Bronchial epithelial cell (primary cell): Measurements from ENCODE around the gene NFX1. TPM values are rescaled to one million over a fixed set of nuclear protein-coding genes. Genes with fewer than 3 reads are reported as not detected.
A peak's percentile ranks its signal among the peaks of the same experiment; 100 is the strongest.

Experiments
- DNase-seq: peaks from one replicate; pipeline ENCODE4 v3.0.0-alpha.2; 2010; ENCODE audit warnings: low read depth
- FAIRE-seq: peaks from 2 replicates; lab custom pipeline; 2011; peaks lifted over from hg19 to GRCh38; lab: Jason Lieb, UNC
- H3K27me3 ChIP-seq: 2 replicates; pipeline ENCODE4 v1.5.1; 2011; ENCODE audit warnings: low read length; ENCODE audit not compliant: control insufficient read depth, insufficient read depth
- H3K36me3 ChIP-seq: 2 replicates; pipeline ENCODE4 v1.5.1; 2011; ENCODE audit warnings: low read length; ENCODE audit not compliant: control insufficient read depth, insufficient read depth
- H3K4me3 ChIP-seq: 2 replicates; pipeline ENCODE4 v1.5.1; 2011; ENCODE audit warnings: mild to moderate bottlenecking, low read depth, low read length, control low read depth
- total RNA-seq: library from RNA; depleted of rRNA; stranded (reverse); fragments of >200 nt; gene quantifications from 2 replicates; pipeline ENCODE4 v1.2.1, GENCODE V29; 2014
- TF ChIP-seq, protein P1 (sequence below): IDR thresholded peaks from 2 replicates; pipeline ENCODE4 v1.5.1; 2011; ENCODE audit warnings: mild to moderate bottlenecking, moderate library complexity, low read length, control low read depth, inconsistent platforms; ENCODE audit not compliant: insufficient read depth, severe bottlenecking

NFX1 gene
- total RNA-seq, 1 donor from 2014 or later, result 19.2 TPM

DNA sequence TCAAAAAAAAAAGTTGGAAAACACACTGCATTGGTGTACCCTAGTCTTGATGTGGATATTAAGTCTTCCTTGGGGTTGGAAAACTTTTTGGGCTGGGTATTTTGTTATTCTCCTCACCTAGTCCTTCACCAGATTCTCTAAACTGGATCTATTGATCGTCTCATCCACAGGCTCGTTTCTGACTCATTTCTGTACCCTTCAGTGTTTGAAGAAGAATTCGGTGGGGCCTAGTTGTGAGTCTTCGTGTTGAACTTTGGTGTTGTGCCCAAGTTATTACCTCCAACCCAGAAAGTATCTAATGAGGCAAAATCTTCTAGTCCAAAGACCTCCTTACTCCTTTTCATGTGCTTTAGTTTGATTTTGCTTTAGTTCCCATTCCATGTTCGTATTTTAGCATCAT lies 1.6 kb downstream of the NFX1 start:
- DNase-seq, result no peak
- TF ChIP-seq, protein P1, sequence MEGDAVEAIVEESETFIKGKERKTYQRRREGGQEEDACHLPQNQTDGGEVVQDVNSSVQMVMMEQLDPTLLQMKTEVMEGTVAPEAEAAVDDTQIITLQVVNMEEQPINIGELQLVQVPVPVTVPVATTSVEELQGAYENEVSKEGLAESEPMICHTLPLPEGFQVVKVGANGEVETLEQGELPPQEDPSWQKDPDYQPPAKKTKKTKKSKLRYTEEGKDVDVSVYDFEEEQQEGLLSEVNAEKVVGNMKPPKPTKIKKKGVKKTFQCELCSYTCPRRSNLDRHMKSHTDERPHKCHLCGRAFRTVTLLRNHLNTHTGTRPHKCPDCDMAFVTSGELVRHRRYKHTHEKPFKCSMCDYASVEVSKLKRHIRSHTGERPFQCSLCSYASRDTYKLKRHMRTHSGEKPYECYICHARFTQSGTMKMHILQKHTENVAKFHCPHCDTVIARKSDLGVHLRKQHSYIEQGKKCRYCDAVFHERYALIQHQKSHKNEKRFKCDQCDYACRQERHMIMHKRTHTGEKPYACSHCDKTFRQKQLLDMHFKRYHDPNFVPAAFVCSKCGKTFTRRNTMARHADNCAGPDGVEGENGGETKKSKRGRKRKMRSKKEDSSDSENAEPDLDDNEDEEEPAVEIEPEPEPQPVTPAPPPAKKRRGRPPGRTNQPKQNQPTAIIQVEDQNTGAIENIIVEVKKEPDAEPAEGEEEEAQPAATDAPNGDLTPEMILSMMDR, result no peak
- H3K36me3 ChIP-seq, result peaks cover 7% of the 10 kb centered on the region
- no peak overlapping the region for H3K4me3 ChIP-seq
- H3K27me3 ChIP-seq, result no peaks in the 10 kb centered on the region
- no peak for FAIRE-seq

DNA sequence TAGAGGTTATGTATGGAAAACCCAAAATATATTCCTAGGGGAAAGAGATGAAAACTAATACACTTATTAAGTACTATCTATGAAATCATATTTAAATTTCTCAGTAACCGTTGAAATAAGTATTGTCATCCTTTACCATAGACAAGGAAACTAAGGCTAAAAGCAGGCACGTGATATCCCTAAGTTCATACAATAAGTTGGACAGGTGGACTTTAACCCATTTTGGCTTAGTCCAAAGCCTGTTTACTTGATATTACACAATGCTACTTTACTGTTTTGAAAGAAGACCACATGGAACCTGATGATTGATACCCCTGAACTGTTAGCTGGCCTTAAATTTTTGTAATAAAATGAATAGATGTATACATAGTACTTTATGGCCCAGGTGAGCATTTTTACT lies 3.5 kb downstream of the NFX1 start:
- H3K27me3 ChIP-seq, result no peaks in the 10 kb centered on the region
- TF ChIP-seq, protein P1, result no peak
- no peak overlapping the region for H3K4me3 ChIP-seq
- DNase-seq (no peak), FAIRE-seq (no peak)
- peaks cover 9% of the 10 kb centered on the region for H3K36me3 ChIP-seq

DNA sequence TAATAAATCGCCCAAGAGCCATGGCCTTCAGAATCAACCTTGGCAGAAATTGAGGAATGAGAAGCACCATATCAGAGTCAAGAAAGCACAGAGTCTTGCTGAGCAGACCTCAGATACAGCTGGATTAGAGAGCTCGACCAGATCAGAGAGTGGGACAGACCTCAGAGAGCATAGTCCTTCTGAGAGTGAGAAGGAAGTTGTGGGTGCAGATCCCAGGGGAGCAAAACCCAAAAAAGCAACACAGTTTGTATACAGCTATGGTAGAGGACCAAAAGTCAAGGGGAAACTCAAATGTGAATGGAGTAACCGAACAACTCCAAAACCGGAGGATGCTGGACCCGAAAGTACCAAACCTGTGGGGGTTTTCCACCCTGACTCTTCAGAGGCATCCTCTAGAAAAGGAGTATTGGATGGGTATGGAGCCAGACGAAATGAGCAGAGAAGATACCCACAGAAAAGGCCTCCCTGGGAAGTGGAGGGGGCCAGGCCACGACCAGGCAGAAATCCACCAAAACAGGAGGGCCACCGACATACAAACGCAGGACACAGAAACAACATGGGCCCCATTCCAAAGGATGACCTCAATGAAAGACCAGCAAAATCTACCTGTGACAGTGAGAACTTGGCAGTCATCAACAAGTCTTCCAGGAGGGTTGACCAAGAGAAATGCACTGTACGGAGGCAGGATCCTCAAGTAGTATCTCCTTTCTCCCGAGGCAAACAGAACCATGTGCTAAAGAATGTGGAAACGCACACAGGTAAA lies 4.5 kb downstream of the NFX1 start:
- DNase-seq, result no peak
- TF ChIP-seq, protein P1, result no peak
- H3K4me3 ChIP-seq, result no peak overlapping the region
- peaks cover 11% of the 10 kb centered on the region for H3K36me3 ChIP-seq
- H3K27me3 ChIP-seq, result no peaks in the 10 kb centered on the region
- FAIRE-seq, result no peak

DNA sequence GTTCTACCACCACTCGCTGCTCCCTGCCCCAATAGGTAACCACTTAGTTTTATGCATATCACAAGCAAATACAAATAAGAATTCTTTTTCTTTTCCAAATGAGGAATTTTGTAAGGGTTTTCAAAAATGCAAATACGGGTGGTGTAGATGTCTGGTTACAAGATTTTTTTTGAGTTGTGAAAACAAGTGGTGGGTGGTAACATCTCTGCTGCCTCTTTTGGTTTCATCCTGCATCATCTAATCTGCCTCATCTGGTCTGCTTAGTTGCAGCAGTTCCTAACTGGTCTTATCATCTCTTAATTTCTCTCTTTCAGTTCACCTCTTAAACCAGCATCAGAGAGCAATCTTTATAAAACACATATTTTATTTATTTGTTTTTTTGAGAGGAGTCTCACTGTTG lies 5.3 kb downstream of the NFX1 start:
- no peak overlapping the region for H3K4me3 ChIP-seq
- DNase-seq, result no peak
- H3K27me3 ChIP-seq, result no peaks in the 10 kb centered on the region
- H3K36me3 ChIP-seq, result peaks cover 12% of the 10 kb centered on the region
- FAIRE-seq, result no peak
- TF ChIP-seq, protein P1, result no peak

DNA sequence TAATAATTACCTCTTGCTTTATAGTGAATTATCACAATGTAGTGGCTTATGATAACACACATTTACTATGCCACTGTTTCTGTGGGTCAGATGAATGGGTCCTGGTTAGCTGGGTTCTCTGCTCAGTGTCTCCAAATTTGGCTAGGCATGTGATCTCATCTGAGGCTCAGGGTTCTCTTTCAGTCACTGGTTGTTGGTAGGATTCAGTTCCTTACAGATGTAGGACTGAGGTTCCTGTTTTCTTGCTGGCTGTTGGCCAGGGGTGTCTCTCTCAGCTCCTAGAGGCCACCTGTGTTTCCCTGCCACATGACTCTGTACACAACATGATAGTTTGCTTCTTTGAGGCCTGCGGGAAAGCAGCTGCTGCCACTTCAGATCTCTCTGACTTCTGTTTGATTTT lies 7.1 kb downstream of the NFX1 start:
- Histone ChIP-seq H3K27me3 (no peaks in the 10 kb centered on the region), H3K36me3 (peaks cover 15% of the 10 kb centered on the region), H3K4me3 (no peak overlapping the region)
- DNase-seq (no peak), FAIRE-seq (no peak)
- TF ChIP-seq, protein P1, result no peak

DNA sequence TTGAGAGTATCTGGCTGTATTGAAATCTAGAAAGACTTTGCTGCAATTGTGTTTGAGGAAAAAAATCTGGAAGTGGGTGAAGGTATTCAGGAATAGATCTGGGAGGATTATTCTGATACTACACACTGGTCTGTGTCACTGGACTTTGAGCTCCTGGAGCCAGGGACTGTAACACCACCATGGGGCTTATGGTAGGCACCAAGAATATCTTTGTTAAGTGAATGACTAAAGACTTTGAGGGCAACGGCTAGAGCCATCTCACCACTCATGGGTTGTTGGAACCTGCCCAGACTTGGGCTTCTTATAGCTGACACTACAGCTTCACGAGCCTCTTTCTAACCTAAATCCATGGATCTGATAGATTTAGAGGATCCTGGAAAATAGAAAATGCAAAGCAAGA lies 10.2 kb downstream of the NFX1 start:
- FAIRE-seq (no peak), DNase-seq (peak; percentile 41)
- H3K4me3 ChIP-seq, result no peak overlapping the region
- H3K27me3 ChIP-seq, result no peaks in the 10 kb centered on the region
- H3K36me3 ChIP-seq, result peaks cover 25% of the 10 kb centered on the region
- TF ChIP-seq, protein P1, result no peak
